ENCODE results near the gene IWS1.

DNA sequence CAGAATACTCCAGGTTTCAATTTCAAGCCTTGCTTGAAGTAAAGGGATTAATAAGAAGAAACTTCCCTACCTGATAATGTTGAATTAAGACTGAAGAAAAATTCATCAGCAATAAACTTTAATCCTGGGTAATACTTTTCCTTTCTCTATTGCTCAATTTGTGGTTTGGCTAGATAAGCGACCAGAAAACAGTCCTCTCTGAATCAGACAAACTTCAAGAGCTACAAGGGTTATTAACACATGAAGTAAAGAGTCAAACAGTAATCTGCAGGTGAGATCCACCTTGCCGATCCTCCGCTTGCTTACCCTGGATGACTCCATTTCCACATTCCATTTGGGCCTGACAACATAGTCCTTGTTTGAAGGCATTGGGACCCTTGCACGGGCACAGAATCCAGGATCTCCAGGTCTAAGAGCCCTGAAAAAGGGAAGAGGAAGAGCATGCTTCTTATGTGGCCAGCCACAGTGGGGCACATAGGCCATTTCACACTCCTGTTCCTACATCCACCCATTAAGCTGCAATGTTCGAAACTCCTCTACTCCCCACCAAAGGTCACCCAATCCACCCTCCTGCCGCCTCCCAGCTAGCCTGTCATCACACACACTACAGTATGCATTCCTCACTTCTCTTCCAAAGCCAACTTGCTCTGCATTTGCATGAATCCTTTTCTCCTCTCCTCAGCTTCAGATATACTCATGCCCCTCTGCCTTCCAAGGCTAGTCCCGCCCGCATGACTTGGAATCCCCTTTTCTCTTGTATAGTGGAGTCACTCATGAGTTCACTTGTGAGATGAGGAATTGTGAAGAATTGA lies 39.8 kb downstream of the IWS1 start:
- TF ChIP-seq EP300 (IDR thresholded peaks at IDR 0.05) (no peak), POLR2AphosphoS5 (IDR thresholded peaks at IDR 0.05) (no peak)
- TF ChIP-seq, protein P1, sequence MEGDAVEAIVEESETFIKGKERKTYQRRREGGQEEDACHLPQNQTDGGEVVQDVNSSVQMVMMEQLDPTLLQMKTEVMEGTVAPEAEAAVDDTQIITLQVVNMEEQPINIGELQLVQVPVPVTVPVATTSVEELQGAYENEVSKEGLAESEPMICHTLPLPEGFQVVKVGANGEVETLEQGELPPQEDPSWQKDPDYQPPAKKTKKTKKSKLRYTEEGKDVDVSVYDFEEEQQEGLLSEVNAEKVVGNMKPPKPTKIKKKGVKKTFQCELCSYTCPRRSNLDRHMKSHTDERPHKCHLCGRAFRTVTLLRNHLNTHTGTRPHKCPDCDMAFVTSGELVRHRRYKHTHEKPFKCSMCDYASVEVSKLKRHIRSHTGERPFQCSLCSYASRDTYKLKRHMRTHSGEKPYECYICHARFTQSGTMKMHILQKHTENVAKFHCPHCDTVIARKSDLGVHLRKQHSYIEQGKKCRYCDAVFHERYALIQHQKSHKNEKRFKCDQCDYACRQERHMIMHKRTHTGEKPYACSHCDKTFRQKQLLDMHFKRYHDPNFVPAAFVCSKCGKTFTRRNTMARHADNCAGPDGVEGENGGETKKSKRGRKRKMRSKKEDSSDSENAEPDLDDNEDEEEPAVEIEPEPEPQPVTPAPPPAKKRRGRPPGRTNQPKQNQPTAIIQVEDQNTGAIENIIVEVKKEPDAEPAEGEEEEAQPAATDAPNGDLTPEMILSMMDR (IDR thresholded peaks at IDR 0.05), result no peak

Data from gastroesophageal sphincter (tissue), 3 donors.